Erythroblast (primary cell): ENCODE measurements around the gene ZNF398.
A peak's percentile ranks its signal among the peaks of the same experiment; 100 is the strongest.

Experiments used
- DNase-seq, 2 experiments: peaks; one replicate each; lab custom pipeline; 2025; lab: John Stamatoyannopoulos, UW
- GATA1 ChIP-seq: IDR thresholded peaks from 2 replicates; pipeline ENCODE4 v1.6.1; 2011; ENCODE audit warnings: low read depth, mild to moderate bottlenecking, control low read depth, low read length, moderate library complexity
- POLR2A ChIP-seq: IDR thresholded peaks from 2 replicates; pipeline ENCODE4 v1.6.1; 2011; ENCODE audit warnings: mild to moderate bottlenecking, low read length

ZNF398 gene

DNA sequence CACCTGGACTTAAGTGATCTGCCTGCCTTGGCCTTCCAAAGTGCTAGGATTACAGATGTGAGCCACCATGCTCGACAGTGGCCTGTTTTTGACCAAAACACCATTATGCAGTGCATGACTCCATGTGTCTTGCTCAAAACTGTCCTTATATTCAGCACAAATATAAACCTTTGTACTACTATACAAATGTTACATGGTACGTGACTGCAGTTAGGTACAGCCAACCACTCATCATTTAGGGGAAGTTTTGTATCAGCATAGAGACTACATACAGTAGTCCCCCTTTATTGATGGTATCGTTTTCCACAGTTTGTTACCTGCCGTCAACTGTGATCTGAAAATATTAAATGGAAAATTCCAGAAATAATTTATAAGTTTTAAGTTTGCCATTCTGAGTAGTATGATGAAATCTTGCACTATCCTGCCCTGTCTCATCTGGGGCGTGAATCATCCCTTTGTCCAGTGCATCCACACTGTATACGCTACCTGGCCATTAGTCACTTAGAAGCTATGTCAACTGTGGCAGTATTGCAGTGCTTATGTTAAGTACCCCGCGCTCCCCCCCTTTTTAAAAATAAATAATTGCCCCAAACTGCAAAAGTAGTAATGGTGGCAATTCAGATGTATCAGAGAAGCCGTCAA lies 24.8 kb downstream of the ZNF398 start:
- TF ChIP-seq POLR2A, result no peak
- TF ChIP-seq GATA1, result no peak
- DNase-seq, result no peak

DNA sequence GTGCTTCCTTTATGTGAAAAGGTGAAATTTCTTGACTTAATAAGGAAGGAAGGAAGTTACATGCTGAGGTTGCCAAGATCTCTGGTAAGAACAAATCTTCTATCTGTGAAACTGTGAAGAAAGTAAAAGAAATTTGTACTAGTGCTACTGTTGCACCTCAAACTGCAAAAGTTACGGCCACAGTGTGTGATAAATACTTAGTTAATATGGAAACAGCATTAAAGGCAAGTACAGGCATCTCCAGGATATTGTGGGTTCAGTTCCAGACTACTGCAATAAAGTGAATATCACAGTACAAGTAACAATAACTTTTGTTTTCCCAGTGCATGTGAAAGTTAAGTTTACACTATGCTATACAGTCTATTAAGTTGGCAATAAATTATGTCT lies 25.3 kb downstream of the ZNF398 start:
- no peak for DNase-seq
- TF ChIP-seq POLR2A, result no peak
- TF ChIP-seq GATA1, result no peak

DNA sequence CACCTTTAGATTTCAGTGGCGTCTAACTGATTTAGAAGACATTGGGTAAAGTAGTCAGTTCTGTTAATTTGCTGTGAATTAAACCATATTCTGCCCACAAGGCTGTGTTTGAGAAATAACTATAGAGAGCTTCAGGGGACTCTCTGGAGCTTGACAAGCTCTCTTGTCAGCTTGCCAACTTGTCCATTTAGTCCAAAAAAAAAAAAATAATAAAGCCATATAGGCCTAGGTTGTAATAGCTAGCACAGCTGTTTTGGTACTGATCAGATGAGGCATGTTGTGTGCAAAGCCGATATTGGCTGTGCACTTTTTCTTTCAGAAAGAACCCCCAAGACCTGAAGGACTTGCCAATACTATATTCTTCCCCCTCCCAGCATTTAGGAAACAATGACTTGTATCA lies 27.9 kb downstream of the ZNF398 start:
- no peak for DNase-seq
- TF ChIP-seq POLR2A (no peak), GATA1 (no peak)

DNA sequence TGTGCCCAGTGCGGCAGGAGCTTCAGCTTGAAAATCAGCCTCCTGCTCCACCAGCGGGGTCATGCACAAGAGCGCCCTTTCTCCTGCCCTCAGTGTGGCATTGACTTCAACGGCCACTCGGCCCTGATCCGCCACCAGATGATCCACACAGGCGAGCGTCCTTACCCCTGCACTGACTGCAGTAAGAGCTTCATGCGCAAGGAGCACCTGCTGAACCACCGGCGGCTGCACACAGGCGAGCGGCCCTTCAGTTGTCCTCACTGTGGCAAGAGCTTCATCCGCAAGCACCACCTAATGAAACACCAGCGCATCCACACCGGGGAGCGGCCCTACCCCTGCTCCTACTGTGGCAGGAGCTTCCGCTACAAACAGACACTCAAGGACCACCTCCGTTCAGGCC lies 32.0 kb downstream of the ZNF398 start:
- DNase-seq, result no peak
- TF ChIP-seq GATA1 (no peak), POLR2A (no peak)

DNA sequence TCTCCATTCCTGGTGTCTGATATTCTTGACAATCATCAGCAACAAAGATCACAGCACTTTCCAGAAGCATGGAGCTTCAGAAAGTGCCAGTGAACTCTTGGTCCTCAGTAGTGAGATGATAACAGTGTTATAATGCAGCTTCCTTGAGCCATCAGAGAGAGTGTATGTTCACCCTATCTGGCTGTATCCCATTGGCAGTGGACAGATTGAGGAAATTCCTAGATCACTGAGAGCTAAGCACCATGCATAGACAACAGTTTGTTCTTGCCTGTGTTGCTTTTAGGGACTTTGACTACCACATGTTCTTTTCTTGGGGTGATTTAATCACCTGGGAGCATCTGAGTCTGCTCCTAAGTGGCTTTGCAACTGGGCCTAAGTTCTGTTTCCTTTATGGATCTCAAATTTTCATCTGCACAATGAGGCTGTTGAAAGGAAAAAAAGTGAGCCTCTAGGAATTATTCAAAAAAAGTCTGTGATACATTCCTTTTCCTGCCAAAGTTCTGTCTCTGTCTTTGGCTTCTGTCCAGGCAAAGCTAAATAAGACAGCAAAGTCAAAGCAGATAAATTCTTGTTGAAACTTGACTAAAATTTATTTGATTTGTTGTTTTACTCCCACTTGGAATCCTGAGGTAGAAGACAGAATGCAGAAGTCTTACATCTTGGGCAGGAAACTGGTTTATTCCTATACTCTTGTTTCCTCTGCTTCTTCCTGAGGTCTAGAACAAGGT lies 33.6 kb downstream of the ZNF398 start:
- TF ChIP-seq POLR2A, result no peak
- no peak for TF ChIP-seq GATA1
- DNase-seq, result no peak

DNA sequence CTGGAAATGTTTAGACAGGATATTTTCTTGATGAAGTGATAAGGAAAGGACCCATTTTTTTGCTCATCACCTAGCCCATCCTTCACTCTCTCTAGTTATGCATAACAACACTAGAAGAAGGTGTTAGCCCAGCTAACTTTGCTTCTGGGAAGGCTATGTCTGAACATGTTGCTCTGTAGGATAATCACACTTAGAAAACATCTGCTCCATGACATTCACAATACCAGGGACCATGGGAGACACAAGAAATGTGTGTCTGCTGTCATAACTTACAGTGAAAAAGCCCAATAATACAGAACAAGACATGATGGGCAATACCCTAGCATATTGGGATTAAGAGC lies 34.2 kb downstream of the ZNF398 start:
- DNase-seq, result no peak
- TF ChIP-seq POLR2A (no peak), GATA1 (no peak)

DNA sequence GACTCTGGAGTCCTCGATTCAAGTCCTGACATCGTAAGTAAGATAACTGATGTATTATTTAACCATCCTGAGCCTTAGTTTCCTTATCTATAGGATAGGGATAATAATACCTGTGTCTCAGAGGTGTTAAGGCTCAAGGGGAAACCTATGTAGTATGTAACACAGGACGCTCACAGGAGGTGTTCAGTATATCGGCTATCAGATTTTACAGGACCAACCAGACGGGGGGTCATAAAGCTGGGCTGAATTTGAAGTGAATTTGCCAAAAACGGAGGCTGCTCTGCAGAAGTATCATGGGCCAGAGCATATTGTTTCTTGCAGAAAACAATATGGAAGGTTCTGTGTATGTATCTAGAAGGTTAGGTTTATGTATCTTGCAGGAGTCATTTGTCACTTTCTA lies 37.0 kb downstream of the ZNF398 start:
- TF ChIP-seq GATA1, result no peak
- TF ChIP-seq POLR2A, result no peak
- no peak for DNase-seq

DNA sequence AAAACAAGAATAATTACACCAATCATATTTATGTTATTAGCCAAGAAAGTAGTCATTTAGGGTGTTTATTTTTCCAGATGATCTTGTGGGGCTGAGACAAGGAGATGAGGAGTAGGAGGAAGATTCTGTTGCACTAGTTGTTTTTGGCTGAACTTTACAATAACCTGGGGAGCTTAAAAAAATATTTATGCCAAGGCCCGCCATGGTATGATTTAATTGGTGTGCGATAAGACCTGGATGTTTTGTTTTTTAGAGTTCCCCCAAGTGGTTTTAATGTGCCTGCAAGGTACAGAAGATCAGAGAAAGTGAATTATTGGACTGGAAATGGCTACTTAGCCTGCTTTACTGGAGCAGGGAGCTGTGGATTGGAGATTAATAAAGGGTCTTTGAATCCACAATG lies 41.0 kb downstream of the ZNF398 start:
- TF ChIP-seq GATA1 (no peak), POLR2A (no peak)
- no peak for DNase-seq

DNA sequence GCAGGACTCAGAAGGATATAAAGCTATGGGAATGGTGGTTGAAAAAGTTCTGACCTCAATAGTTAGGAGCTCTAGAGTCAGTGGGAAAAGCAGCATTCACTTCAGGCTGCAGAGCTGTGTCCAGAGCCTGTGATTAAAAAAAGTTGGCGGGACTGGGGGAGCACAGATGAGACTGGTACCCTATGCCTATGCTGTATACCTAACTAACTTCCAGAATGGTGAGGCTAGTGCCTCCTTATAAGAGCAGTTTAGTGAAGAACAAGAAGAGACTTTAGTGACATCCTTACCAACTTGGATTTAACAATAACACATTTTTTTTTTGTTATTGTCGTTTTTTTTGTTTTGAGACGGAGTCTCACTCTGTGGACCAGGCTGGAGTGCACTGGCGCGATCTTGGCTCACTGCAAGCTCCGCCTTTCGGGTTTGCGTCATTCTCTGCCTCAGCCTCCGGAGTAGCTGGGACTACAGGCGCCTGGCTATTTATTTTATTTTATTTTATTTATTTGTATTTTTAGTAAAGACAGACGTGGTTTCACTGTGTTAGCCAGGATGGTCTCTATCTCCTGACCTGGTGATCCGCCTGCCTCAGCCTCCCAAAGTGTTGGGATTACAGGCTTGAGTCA lies 41.5 kb downstream of the ZNF398 start:
- no peak for TF ChIP-seq POLR2A
- no peak for TF ChIP-seq GATA1
- DNase-seq, result no peak

DNA sequence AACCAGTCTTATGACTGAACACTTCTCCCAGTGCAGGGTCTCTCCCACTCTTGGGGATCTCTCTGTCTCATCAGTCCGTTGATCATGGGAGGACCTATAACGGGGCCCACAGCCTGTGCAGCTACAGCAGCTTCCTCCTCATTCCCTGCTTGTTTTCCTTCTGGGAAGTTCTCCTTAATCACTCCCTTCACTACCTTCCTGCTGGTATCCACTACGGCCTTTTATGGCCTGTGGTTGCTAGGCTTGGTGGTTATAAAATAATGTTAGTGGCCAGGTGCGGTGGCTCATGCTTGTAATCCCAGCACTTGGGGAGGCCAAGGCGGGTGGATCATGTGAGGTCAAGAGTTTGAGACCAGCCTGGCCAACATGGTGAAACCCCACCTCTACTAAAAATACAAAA lies 44.6 kb downstream of the ZNF398 start:
- TF ChIP-seq POLR2A, result no peak
- no peak for TF ChIP-seq GATA1
- no peak for DNase-seq

DNA sequence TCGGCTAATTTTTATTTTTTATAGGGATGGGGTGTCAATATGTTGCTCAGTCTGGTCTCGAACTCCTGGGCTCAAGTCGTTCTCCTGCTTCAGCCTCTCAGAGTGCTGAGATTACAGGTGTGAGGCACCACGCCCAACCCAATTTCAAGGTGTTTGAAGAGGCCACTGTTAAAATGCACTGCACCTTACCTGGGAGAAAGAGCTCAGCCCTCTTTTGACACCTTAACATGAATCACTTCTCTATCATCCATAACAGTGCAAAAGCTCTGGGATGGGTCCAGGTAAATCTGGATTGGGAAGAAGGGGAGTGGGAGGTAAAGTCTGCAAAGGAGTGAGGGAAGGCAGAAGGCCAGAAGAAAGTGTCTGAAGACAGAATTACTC lies 47.5 kb downstream of the ZNF398 start:
- DNase-seq, result no peak
- TF ChIP-seq GATA1, result no peak
- TF ChIP-seq POLR2A, result no peak

DNA sequence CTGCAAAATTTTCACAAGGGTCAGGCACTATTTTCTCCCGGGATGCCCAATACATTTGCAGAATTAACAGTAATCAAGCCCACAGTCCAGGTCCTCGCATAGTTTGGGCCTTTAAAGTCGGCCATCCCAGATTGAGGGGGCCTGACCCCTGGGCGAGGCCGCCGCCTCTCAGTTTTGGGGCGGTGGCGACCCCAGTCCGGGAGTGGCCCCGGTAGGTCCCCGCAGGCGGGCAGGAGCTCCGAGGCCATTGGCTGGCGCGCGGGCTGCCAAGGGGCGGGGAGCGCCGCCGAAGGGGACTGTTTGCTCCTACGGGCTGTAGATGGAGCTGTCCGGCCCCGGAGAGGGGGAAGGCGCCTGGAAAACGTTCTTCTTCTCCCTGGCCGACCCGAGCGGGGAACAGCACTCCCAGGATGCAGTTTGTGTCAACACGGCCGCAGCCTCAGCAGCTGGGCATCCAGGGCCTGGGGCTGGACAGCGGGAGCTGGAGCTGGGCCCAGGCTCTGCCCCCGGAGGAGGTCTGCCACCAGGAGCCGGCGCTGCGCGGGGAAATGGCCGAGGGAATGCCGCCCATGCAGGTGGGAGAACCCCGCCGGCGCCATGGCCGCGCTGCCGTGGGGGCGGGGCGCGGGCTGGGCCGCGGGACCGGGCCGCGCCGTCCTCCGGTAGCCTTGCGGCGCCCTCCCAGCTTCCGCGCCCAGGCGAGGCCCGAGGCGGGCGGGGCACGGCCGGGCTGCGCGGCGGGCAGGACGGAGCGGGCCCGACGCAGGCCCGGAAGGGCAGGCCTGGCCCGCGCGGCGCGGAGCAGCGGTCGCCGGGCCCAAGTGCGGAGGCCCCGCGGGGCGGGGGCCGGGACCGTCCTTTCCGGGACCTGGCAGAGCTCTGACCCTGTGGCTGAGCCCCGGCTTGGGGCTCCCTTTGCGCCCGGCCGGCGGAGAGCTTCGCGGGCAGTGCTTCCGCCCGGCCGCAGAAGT lies 48.2 kb downstream of the ZNF398 start, which contains the start of gene ZNF282:
TSS of gene ZNF282 (plus strand) at position 367 of the 971 bp plus-strand sequence. CDS start at position 411, 44 bp downstream.
- peak; percentile 84 to 86 for DNase-seq
- TF ChIP-seq POLR2A, result peak; percentile 73
- TF ChIP-seq GATA1, result no peak

DNA sequence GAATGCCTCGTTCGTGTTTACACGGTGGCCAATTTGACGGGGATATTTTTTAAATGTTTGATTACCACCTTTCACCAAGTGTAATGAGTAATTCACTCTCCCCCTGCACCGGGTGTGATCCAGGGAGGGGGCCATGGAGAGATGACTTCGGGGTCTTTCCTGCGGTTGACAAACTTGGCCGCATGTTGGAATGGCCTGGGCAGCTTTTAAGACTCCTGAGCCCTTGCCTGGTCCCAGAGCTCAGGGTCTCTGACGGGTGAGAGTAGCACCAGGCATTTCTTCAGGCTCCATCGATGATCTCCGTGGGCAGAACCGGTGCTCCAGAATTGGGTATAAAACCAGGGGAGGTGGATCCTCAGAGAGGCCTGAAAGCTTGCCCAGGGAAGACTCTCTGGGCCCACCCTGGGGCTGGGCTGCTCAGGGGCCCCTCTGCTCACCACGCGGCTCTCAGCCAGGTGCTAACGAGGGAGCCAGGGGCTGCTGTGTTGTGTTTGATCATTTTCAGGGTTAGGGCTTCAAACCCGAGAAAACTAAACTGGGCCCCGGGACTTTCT lies 49.0 kb downstream of the ZNF398 start:
- no peak for TF ChIP-seq POLR2A
- TF ChIP-seq GATA1, result no peak
- peak; percentile 54 to 68 for DNase-seq

DNA sequence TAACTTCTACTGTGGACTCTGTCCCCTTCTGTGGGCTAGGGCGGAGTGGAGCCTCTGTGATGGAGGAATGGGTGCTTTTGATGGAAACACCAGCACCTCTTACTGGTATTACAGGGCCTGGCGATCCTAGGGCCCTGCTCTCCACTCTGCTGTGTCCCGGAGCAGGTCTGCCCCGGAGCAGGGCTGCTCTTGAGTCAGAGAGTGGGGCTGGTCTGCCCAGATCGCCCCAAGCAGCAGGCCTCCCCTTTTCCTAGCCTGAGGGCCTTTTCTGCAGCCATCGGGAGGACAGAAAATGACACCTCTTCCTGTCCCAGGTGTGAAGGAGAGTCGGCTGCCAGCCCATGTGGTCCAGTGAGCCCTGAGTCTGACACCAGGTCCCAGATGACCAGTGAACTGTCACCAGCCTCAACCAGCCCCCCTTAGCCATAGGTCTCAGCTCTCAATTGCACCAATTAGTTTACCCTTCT lies 49.5 kb downstream of the ZNF398 start:
- TF ChIP-seq POLR2A, result no peak
- no peak for TF ChIP-seq GATA1
- DNase-seq, result peak; percentile 38 to 57
